Fibroblast of mammary gland (primary cell): ENCODE measurements around the gene USH1C.
A peak's percentile ranks its signal among the peaks of the same experiment; 100 is the strongest.

Experiments used
- DNase-seq: peaks from one replicate; pipeline ENCODE4 v3.0.0-alpha.2; 2010; ENCODE audit warnings: low read depth
- H3K4me3 ChIP-seq: 2 replicates; pipeline ENCODE4 v1.5.1; 2011; ENCODE audit warnings: low read depth, mild to moderate bottlenecking, low read length, moderate library complexity; ENCODE audit not compliant: control insufficient read depth
- TF ChIP-seq, protein P1 (sequence below): conservative IDR thresholded peaks from 2 replicates; pipeline ENCODE4 v1.5.1; 2011; ENCODE audit warnings: low read depth, low read length, inconsistent platforms; ENCODE audit not compliant: control insufficient read depth, insufficient read depth

Gene USH1C

GRCh38 chr11:17528906-17529843 is 15.0 kb downstream of the USH1C start:
- no peak for DNase-seq

GRCh38 chr11:17528181-17528691 is 16.0 kb downstream of the USH1C start:
- TF ChIP-seq, protein P1, sequence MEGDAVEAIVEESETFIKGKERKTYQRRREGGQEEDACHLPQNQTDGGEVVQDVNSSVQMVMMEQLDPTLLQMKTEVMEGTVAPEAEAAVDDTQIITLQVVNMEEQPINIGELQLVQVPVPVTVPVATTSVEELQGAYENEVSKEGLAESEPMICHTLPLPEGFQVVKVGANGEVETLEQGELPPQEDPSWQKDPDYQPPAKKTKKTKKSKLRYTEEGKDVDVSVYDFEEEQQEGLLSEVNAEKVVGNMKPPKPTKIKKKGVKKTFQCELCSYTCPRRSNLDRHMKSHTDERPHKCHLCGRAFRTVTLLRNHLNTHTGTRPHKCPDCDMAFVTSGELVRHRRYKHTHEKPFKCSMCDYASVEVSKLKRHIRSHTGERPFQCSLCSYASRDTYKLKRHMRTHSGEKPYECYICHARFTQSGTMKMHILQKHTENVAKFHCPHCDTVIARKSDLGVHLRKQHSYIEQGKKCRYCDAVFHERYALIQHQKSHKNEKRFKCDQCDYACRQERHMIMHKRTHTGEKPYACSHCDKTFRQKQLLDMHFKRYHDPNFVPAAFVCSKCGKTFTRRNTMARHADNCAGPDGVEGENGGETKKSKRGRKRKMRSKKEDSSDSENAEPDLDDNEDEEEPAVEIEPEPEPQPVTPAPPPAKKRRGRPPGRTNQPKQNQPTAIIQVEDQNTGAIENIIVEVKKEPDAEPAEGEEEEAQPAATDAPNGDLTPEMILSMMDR = peak; percentile 75
- H3K4me3 ChIP-seq = no peak overlapping the region
- DNase-seq = peak; percentile 35

More at GRCh38 chr11:17528906-17529843, 15.0 kb downstream of the USH1C start:
- TF ChIP-seq, protein P1 = no peak
- no peak overlapping the region for H3K4me3 ChIP-seq

- no peak overlapping the region for H3K4me3 ChIP-seq
- TF ChIP-seq, protein P1 = no peak
- no peak for DNase-seq
Observed at GRCh38 chr11:17527628-17527995, 16.6 kb downstream of the USH1C start.

GRCh38 chr11:17526931-17527627 is 17.1 kb downstream of the USH1C start:
- no peak for DNase-seq
- TF ChIP-seq, protein P1 = no peak
- H3K4me3 ChIP-seq = no peak overlapping the region

DNA sequence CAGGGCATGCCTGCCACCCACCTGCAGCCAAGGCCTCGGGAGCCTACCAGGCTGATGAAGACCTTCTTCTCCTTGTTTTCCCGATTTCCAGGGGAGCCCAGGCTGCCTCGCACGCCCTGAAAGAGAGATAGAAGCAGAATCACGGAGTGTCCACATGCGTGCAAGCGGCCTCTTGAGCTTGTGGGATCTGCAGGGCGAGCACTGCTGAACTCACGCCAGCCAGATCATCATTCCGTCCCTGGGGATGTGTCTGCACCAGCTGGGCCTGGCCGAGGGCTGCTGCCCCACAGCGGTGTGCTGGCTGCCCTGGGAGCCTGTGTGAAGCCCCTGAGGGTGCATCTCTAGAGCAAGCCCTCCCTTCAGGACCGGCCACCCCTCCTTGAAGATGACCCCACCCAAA is 17.9 kb downstream of the USH1C start:
- no peak overlapping the region for H3K4me3 ChIP-seq
- TF ChIP-seq, protein P1 = no peak
- DNase-seq = no peak

GRCh38 chr11:17525570-17525969 is 18.6 kb downstream of the USH1C start:
- no peak for DNase-seq
- TF ChIP-seq, protein P1 = no peak
- H3K4me3 ChIP-seq = no peak overlapping the region
